Activated CD4-positive, alpha-beta T cell treated with anti-CD3 and anti-CD28 coated beads for 48 hours (primary cell): ENCODE measurements around the gene ATP6V1B1.

Experiments used
- DNase-seq: peaks from one replicate; pipeline ENCODE4 v3.0.0-alpha.2; 2020

ATP6V1B1 gene

DNA sequence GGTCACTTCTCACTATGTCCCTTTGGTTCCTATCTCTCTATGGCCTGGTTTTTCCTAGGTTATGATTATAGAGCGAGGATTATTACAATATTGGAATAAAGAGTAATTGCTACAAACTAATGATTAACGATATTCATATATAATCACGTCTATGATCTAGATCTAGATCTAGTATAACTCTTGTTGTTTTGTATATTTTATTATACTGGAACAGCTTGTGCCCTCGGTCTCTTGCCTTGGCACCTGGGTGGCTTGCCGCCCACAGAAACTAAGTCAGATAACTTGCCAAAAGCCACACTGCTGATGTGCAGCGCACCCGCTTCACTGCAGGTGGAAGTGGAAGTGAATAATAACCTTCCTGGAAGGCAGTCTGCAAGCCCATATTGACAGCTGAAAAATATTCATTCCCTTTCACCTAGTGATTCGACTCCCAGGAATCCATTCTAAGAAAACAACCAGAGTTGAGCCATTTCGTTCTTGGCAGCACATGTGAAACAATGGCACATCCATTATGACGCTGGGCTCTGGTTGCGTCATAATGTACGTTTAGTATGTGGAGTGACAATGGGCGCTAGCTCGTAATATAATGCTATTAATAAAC is 42.0 kb downstream of the ATP6V1B1 start:
- DNase-seq, result peak; percentile 44

DNA sequence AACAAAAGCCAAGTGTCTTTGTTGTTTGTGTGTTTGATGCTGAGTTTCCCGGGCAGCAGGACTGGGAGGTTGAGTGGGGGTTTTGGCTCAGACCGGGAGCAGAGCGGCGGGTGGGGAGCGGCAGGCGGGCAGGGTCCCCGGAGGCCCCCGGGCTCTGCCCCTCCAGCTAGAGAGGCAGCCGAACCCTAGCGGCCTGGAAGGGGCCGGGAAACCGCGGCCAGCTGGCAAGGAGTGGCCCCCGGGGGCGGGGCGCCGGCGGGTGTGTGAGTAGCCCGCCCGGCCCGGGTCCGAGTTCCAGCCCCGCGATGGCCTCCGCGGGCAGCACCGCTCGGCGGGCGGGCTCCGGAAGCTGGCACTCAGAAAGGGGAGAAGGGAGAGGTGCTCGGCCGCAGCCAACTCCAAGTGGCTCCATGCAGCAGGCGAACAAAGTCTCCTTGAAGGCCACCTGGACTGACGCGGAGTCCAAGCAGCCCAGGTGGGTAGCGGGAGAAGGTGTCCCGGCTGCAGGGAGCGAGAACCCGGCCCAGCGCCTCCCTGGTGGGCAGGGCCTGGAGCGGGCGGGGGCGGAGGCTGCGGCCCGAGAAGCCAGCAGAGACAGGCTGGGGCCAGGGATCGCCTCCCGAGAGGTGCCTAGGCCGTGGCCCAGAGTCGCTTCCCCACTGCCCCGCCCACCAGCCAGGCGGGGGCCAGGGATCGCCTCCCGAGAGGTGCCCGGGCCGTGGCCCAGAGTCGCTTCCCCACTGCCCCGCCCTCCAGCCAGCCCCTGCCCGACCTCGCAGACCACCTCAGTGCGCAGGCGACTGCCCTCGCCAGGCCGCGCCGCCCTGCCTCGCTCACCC is 42.9 kb downstream of the ATP6V1B1 start, which contains the start of gene ANKRD53:
ANKRD53 (plus strand) TSS at position 290 of the 839 bp plus-strand sequence; CDS start at position 306, 16 bp downstream.
- DNase-seq, result peak; percentile 19

GRCh38 chr2:70979180-70979488 is 43.4 kb downstream of the ATP6V1B1 start:
- no peak for DNase-seq

- no peak for DNase-seq
Measured at GRCh38 chr2:70979626-70980025, 43.9 kb downstream of the ATP6V1B1 start.

DNA sequence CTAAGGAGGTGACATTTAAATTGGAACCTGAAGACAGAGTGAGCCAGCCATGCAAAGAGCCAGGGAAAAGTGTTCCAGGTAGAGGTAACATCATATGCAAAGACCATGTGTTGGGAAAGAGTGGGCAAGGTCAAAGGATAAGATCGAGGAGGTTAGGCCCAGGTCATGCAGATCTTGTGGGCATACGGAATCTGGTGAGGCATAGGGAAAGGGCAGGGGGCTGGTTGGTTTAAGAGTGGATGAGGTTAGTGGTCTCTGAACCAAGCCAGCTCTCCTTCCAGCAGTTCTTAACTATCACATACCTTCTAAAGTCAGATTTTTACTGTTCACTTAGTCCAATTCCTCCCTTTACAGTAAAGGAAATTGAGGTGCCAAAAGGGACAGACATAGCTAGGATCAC is 45.7 kb downstream of the ATP6V1B1 start:
- no peak for DNase-seq

- no peak for DNase-seq
Measured at GRCh38 chr2:70981866-70982810, 46.4 kb downstream of the ATP6V1B1 start.

DNA sequence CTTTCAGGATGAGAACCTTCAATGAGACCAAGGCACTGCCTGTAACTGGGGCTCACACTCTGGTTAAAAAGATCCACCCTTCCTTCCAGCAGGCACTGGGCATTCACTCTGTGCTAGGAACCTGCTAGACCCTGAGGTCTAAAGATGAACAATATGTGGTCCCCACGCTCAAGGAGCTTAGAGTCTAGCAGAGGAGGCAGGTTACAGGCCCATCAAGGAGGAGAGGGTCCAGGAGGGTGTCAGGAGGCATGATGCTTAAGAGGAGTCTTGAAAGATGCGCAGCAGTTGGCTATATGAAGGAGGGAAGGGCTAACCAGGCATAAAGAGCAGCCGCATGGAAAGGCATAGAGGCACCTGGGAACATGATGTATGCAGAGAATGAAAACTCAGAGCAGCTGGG is 47.3 kb downstream of the ATP6V1B1 start:
- DNase-seq, result no peak

DNA sequence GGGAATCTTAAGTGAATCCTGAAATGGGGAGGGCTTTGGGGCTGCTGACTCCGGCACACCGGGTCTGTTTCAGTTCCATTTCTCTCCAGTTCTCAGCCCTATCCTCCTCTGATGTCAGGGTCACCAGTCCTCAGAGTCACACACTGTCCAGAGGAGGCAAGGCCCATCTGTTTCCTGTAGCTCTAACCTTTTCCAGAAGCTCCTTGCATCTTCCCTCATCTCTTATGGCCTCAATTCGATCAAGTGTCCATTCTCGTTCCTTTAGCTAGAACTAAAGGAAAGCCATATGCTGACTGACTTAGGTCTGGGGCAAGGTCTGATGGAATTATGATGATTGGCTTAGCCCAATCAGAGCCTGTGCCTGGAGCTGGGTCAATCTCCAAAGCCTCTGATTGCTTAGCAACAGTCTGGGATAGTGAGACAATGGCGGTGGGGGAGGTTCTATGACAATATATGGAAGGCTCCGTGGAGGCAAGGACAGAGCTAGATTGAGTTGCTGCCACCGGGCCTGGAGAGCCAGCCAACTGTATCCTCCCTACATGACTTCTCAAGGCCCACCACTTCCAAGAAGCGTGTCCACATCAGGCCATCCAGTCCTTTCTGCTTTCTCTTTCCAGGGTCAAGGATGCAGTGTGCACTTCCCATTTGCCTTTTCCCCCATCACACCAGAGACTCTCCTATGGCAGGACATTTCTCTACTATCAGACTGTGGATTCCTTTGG is 48.0 kb downstream of the ATP6V1B1 start:
- no peak for DNase-seq

DNA sequence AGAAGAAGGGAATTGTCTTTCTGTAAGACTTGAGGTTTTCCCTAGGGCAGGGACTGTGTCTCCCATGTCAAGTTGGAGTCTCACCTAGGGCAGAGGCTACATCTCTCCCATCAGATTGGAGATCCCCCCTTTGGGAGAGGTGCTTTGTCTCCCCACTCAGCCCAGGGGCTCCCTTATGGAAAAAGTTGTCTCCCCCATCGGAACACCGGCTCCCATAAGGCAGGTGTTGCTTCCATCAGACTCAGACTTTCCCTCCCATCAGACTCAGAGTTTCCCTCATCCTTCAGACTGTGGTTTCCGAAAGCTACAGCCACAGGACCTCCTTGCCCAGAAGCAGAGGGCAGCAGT is 48.5 kb downstream of the ATP6V1B1 start:
- no peak for DNase-seq

GRCh38 chr2:70984576-70985282 is 49.0 kb downstream of the ATP6V1B1 start:
- peak; percentile 90 for DNase-seq

- DNase-seq, result no peak
Measured at GRCh38 chr2:70985283-70985688, 49.6 kb downstream of the ATP6V1B1 start.

- no peak for DNase-seq
Measured at GRCh38 chr2:70985956-70986355, 50.3 kb downstream of the ATP6V1B1 start.

- DNase-seq, result no peak
Measured at GRCh38 chr2:70986499-70987189, 50.9 kb downstream of the ATP6V1B1 start.

DNA sequence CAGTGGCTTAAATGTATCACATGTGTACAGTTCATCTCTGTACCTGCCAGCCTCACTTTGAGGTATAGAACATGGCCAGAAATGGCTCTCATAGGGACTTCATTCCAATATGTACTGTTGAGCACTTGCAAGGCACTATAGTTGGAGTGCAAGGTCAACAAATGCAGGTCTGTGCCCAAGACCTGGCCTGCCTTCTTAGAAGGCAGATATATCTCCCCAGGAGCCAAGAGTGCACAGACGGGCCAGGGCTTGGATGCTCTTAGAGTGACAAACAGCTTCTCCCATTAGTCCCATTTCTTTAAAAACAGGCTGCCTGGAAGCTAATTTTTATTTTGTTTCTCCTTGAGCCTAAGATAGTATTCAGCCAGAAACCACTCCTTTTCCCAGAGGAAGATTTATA is 51.7 kb downstream of the ATP6V1B1 start:
- no peak for DNase-seq

GRCh38 chr2:70988151-70988550 is 52.5 kb downstream of the ATP6V1B1 start:
- DNase-seq, result no peak

- DNase-seq, result no peak
Measured at GRCh38 chr2:70988726-70989648, 53.3 kb downstream of the ATP6V1B1 start.

DNA sequence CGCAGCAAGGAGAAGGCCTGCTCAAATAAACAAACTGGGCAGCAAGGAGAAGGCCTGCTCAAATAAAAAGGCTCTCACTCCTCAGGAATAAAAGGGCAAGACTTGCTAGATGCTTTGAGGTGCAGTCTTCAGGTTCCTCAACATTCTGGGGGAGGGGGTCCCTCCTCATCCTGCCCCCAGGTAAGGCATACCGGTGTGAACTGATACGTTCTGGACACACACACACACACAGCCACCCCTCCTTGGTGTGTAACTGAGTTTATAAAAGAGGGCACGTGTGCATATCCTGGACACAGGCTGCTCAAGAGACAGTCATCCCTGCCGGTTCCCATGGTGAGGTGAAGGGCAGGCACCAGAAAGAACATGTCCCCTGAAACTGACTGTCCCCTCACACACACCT is 54.5 kb downstream of the ATP6V1B1 start:
- DNase-seq, result no peak

- no peak for DNase-seq
Measured at GRCh38 chr2:70991142-70991541, 55.4 kb downstream of the ATP6V1B1 start.

DNA sequence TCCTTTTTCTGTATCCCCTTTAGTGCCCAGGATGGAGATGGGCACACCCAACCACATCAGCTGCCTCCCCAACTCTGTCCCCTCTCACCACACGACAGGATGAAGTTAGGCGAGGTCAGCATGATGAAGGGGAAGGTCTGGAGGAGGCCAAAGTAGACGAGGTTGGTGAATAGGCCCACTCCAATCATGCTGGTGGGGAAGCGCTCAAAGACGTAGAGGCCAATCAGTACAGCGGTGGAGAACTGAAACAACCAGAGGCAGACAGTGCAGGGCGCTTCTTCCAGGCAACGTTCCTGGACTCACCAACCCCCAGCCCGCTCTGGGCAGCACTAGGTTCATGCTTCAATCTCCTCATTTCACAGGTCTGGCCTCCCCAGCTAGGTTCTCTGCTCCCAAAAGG is 56.0 kb downstream of the ATP6V1B1 start:
- no peak for DNase-seq
